GM18858 (cell line): ENCODE data around the gene XPO5.

Experiments used
- ATAC-seq: cut with Tn5 transposase; IDR thresholded peaks from one replicate; pipeline ENCODE4 v1.9.1; 2021; ENCODE audit not compliant: unreplicated experiment

Gene XPO5

DNA sequence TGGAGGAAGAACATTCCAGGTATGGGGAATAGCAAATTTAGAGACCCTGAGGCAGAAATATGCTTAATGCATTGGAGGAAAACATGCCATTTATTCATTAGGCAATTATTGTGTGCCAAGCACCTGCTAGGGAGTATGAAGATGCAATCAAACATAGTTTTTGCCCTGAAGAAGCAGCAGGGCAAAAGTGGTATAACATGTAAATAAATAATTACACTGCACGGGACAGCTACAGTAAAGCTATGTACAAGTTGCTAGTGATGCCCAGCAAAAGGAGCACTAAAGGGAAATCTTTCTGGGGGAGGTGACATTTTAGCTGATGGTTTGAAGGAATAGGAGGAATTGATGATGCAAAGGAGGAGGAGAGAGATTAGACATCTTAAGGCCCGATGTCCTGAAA is 99.1 kb downstream of the XPO5 start:
- no peak for ATAC-seq

GRCh38 chr6:43475516-43475915 is 100.3 kb downstream of the XPO5 start:
- no peak for ATAC-seq

GRCh38 chr6:43472515-43472914 is 103.3 kb downstream of the XPO5 start:
- no peak for ATAC-seq
